Astrocyte of the spinal cord (primary cell): ENCODE results near the gene LIN7C.

Experiments used
- DNase-seq: peaks from one replicate; pipeline ENCODE4 v3.0.0; 2011; ENCODE audit warnings: low read depth, low spot score
- H3K4me3 ChIP-seq: 2 replicates; pipeline ENCODE4 v1.5.1; 2011; ENCODE audit warnings: low read depth, mild to moderate bottlenecking, low read length, moderate library complexity
- CTCF ChIP-seq: IDR thresholded peaks from 2 replicates; pipeline ENCODE4 v1.5.1; 2012; ENCODE audit warnings: low read depth, mild to moderate bottlenecking, low read length, inconsistent platforms
- in situ Hi-C: cut with HindIII; loops from 2 replicates; pipeline ENCODE4 v1.10.0; 2017; ENCODE audit warnings: low sequenced_read_pairs

LIN7C gene

GRCh38 chr11:27447288-27448183 is 59.0 kb downstream of the LIN7C start:
- H3K4me3 ChIP-seq = no peak overlapping the region
- no peak for TF ChIP-seq CTCF
- DNase-seq = no peak
- in situ Hi-C loops = no loop called here

- DNase-seq = no peak
- no peak overlapping the region for H3K4me3 ChIP-seq
- no peak for TF ChIP-seq CTCF
- in situ Hi-C loops = no loop called here
Observed at GRCh38 chr11:27445625-27446024, 60.9 kb downstream of the LIN7C start.

- no peak for TF ChIP-seq CTCF
- in situ Hi-C loops = no loop called here
- no peak for DNase-seq
- no peak overlapping the region for H3K4me3 ChIP-seq
Observed at GRCh38 chr11:27444801-27445215, 61.8 kb downstream of the LIN7C start.
